Measurements from ENCODE around the gene USH2A. TPM values are rescaled to one million over a fixed set of nuclear protein-coding genes. Genes with fewer than 3 reads are reported as not detected.

Gene USH2A
- total RNA-seq, 6 donors from 2014 or later: under 0.01 to 0.11 TPM; not detected in 4

- Histone ChIP-seq H3K4me3 (no peak overlapping the region), H3K27ac (no peak overlapping the region), H3K4me1 (no peaks in the 10 kb centered on the region), H3K36me3 (no peaks in the 10 kb centered on the region), H3K27me3 (no peaks in the 10 kb centered on the region), H3K9me3 (no peaks in the 10 kb centered on the region)
- DNase-seq (no peak), ATAC-seq (ENCODE audit: low FRiP score in 2 of 2) (no peak)
- WGBS, 2 donors: 55 to 85% methylated on average over 1 of the region's 1 CpG
- no peak for TF ChIP-seq CTCF (IDR thresholded peaks at IDR 0.05)
- no peak for TF ChIP-seq POLR2A (IDR thresholded peaks at IDR 0.05)
- no peak for TF ChIP-seq POLR2AphosphoS5 (IDR thresholded peaks at IDR 0.05)
- TF ChIP-seq EP300 (IDR thresholded peaks at IDR 0.05): no peak
These were observed 436.8 kb downstream of the USH2A start for GRCh38 chr1:215986401-215986800.

DNA sequence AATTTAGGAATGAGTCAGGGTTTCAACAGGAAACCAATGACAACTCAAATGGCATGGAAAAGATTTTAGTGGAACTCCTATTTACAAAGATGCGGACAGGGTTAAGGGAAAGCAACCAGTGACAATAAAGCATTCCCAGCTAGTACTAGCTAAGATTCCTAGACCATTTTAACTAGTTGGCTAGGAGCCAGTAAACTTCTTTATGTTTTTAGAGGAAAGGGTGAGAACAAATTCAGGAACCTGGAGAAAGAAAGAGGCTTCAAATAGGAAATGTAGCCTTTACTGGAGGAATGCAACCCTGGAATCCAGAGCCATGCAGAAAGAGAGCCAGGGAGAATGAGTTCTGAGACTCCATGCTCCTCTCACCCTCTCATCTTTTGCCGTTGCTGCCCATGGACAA, 439.6 kb downstream of the USH2A start:
- no peak overlapping the region for H3K27ac ChIP-seq
- no peaks in the 10 kb centered on the region for H3K9me3 ChIP-seq
- no peak for ATAC-seq (ENCODE audit: low FRiP score in 2 of 2)
- no peak for DNase-seq
- no peaks in the 10 kb centered on the region for H3K27me3 ChIP-seq
- TF ChIP-seq POLR2A (IDR thresholded peaks at IDR 0.05): no peak
- TF ChIP-seq CTCF (IDR thresholded peaks at IDR 0.05): no peak
- no peak for TF ChIP-seq POLR2AphosphoS5 (IDR thresholded peaks at IDR 0.05)
- no peak for TF ChIP-seq EP300 (IDR thresholded peaks at IDR 0.05)
- WGBS, 2 donors: 61 to 66% methylated on average over 2 of the region's 2 CpGs
- H3K4me3 ChIP-seq: no peak overlapping the region
- H3K36me3 ChIP-seq: no peaks in the 10 kb centered on the region
- no peaks in the 10 kb centered on the region for H3K4me1 ChIP-seq

GRCh38 chr1:215971793-215972441, 451.3 kb downstream of the USH2A start:
- Histone ChIP-seq H3K27me3 (no peaks in the 10 kb centered on the region), H3K9me3 (no peaks in the 10 kb centered on the region), H3K27ac (no peak overlapping the region), H3K4me1 (no peaks in the 10 kb centered on the region), H3K4me3 (no peak overlapping the region), H3K36me3 (no peaks in the 10 kb centered on the region)
- DNase-seq (no peak), ATAC-seq (ENCODE audit: low FRiP score in 2 of 2) (no peak)
- WGBS, 2 donors: 73% methylated on average over 10 of the region's 10 CpGs
- no peak for TF ChIP-seq CTCF (IDR thresholded peaks at IDR 0.05)
- no peak for TF ChIP-seq EP300 (IDR thresholded peaks at IDR 0.05)
- no peak for TF ChIP-seq POLR2A (IDR thresholded peaks at IDR 0.05)
- TF ChIP-seq POLR2AphosphoS5 (IDR thresholded peaks at IDR 0.05): no peak

GRCh38 chr1:215970406-215970805, 452.8 kb downstream of the USH2A start:
- DNase-seq: no peak
- Histone ChIP-seq H3K27ac (no peak overlapping the region), H3K36me3 (no peaks in the 10 kb centered on the region), H3K27me3 (no peaks in the 10 kb centered on the region), H3K4me3 (no peak overlapping the region), H3K4me1 (no peaks in the 10 kb centered on the region), H3K9me3 (no peaks in the 10 kb centered on the region)
- TF ChIP-seq POLR2AphosphoS5 (IDR thresholded peaks at IDR 0.05) (no peak), EP300 (IDR thresholded peaks at IDR 0.05) (no peak), POLR2A (IDR thresholded peaks at IDR 0.05) (no peak), CTCF (IDR thresholded peaks at IDR 0.05) (no peak)
- WGBS, 2 donors: 56 to 61% methylated on average over 6 of the region's 6 CpGs
- ATAC-seq (ENCODE audit: low FRiP score in 2 of 2): no peak

GRCh38 chr1:215963621-215964020, 459.6 kb downstream of the USH2A start:
- no peak for DNase-seq
- Histone ChIP-seq H3K9me3 (no peaks in the 10 kb centered on the region), H3K4me3 (no peak overlapping the region), H3K27ac (no peak overlapping the region), H3K4me1 (no peaks in the 10 kb centered on the region), H3K27me3 (no peaks in the 10 kb centered on the region), H3K36me3 (no peaks in the 10 kb centered on the region)
- no peak for ATAC-seq (ENCODE audit: low FRiP score in 2 of 2)
- WGBS, 2 donors: 91 to 93% methylated on average over 9 of the region's 9 CpGs
- TF ChIP-seq POLR2A (IDR thresholded peaks at IDR 0.05) (no peak), POLR2AphosphoS5 (IDR thresholded peaks at IDR 0.05) (no peak), EP300 (IDR thresholded peaks at IDR 0.05) (no peak), CTCF (IDR thresholded peaks at IDR 0.05) (no peak)
